ENCODE measurements around the gene CTSL.

DNA sequence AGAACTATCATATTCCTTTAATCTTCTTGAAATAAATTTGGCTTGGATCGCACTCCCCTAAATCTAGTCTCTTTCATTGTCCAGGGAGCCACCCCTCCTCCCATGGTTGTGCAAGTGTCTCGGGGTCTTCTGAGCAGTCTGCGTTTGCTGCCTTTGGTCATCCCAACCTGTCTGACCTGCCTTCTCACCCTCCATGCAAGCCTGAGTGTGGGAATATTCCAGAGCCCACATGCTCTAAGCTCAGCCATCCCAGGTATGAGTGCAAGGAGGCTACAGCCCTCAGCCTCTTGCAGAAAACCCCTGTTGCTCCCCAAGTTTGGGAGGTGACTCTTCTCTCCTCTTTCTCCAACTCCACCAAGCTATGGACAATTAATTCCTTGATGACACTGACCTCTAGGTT lies 7.7 kb upstream of the CTSL start:
- TF ChIP-seq EZH2 (IDR thresholded peaks at IDR 0.05; ENCODE audit: insufficient read depth, poor library complexity, severe bottlenecking): no peak
- no peak for TF ChIP-seq EZH2phosphoT487 (IDR thresholded peaks at IDR 0.05; ENCODE audit: insufficient read depth, low read depth)

All from GM23248 (cell line).